IMR-90 (cell line): ENCODE results near the gene SLC9A9. TPM values are rescaled to one million over a fixed set of nuclear protein-coding genes. Genes with fewer than 3 reads are reported as not detected.

Source experiments
- ATAC-seq: fragments of 200-7000 bp; cut with Tn5 transposase; 2 replicates; pipeline ENCODE4 v1.9.1; 2020; ENCODE audit warnings: low read depth, mild to moderate bottlenecking, moderate library complexity
- BruUV-seq: library from RNA; stranded (reverse); fragments of 400-500 nt; replicated peaks from 2 replicates; lab custom pipeline; 2021; lab: Mats Ljungman, UMichigan
- CTCF ChIA-PET: fragments of 300-600 bp; formaldehyde crosslinking; extraction: SDS; loops from one replicate; lab custom pipeline; 2021; ENCODE audit warnings: antibody characterized with exemption; lab: Yijun Ruan, JAX
- POLR2A ChIA-PET: fragments of 300-600 bp; sonication (Branson Sonifier 250); formaldehyde crosslinking; loops from one replicate; lab custom pipeline; 2022; ENCODE audit warnings: antibody characterized with exemption; ENCODE audit not compliant: unreplicated experiment; lab: Charles Lee
- DNase-seq: peaks from one replicate; pipeline ENCODE4 v3.0.0; 2013
- H2AFZ ChIP-seq: replicated peaks from 2 replicates; pipeline ENCODE3; 2013; ENCODE audit warnings: low read length, mild to moderate bottlenecking; ENCODE audit not compliant: poor library complexity
- H2AK5ac ChIP-seq: 2 replicates; pipeline ENCODE4 v1.6.1; 2013; ENCODE audit warnings: low read depth, low read length, inconsistent platforms
- H2AK9ac ChIP-seq: replicated peaks from 2 replicates; pipeline ENCODE3; 2013; ENCODE audit warnings: mild to moderate bottlenecking, low read depth, low read length, moderate library complexity; ENCODE audit not compliant: poor library complexity
- H2BK120ac ChIP-seq: 2 replicates; pipeline ENCODE4 v1.6.1; 2013; ENCODE audit warnings: low read depth, low read length, inconsistent platforms
- H2BK15ac ChIP-seq: 3 replicates; pipeline ENCODE4 v1.6.1; 2013; ENCODE audit warnings: low read depth, low read length, inconsistent platforms
- H2BK20ac ChIP-seq: 2 replicates; pipeline ENCODE4 v1.6.1; 2013; ENCODE audit warnings: low read depth, mild to moderate bottlenecking, inconsistent platforms, low read length, moderate library complexity
- H2BK5ac ChIP-seq: 2 replicates; pipeline ENCODE4 v1.6.1; 2013; ENCODE audit warnings: mild to moderate bottlenecking, low read depth, low read length, inconsistent platforms; ENCODE audit not compliant: poor library complexity, severe bottlenecking
- H3K14ac ChIP-seq: replicated peaks from 2 replicates; pipeline ENCODE4 v1.6.1; 2013; ENCODE audit warnings: low read depth, low read length, inconsistent platforms
- H3K18ac ChIP-seq: 2 replicates; pipeline ENCODE4 v1.6.1; 2013; ENCODE audit warnings: low read depth, low read length, control low read depth
- H3K23ac ChIP-seq: 2 replicates; pipeline ENCODE4 v1.6.1; 2013; ENCODE audit warnings: low read depth, low read length, inconsistent platforms
- H3K27ac ChIP-seq: 2 replicates; pipeline ENCODE4 v1.5.1; 2013; ENCODE audit warnings: mild to moderate bottlenecking, control low read depth, low read length; ENCODE audit not compliant: insufficient read depth
- H3K27me3 ChIP-seq: 2 replicates; pipeline ENCODE4 v1.6.1; 2013; ENCODE audit warnings: low read length; ENCODE audit not compliant: control insufficient read depth, insufficient read depth
- H3K36me3 ChIP-seq: 2 replicates; pipeline ENCODE4 v1.6.1; 2013; ENCODE audit warnings: low read length, mixed read lengths; ENCODE audit not compliant: control insufficient read depth, insufficient read depth
- H3K4ac ChIP-seq: 2 replicates; pipeline ENCODE4 v1.6.1; 2013; ENCODE audit warnings: low read depth, low read length, inconsistent platforms
- H3K4me1 ChIP-seq: 2 replicates; pipeline ENCODE4 v1.6.1; 2013; ENCODE audit warnings: low read length, mixed read lengths; ENCODE audit not compliant: control insufficient read depth, insufficient read depth
- H3K4me2 ChIP-seq: 2 replicates; pipeline ENCODE4 v1.6.1; 2013; ENCODE audit warnings: low read depth, mild to moderate bottlenecking, control low read depth, low read length, moderate library complexity
- H3K4me3 ChIP-seq: 2 replicates; pipeline ENCODE4 v1.5.1; 2013; ENCODE audit warnings: low read depth, mild to moderate bottlenecking, control low read depth, low read length, moderate library complexity; ENCODE audit not compliant: insufficient read depth
- H3K56ac ChIP-seq: 2 replicates; pipeline ENCODE4 v1.6.1; 2013; ENCODE audit warnings: low read length, inconsistent platforms; ENCODE audit not compliant: insufficient read depth; ENCODE audit errors: extremely low read depth
- H3K79me1 ChIP-seq, 2 experiments: 2 replicates each; pipeline ENCODE4 v1.6.1; 2013; ENCODE audit warnings: low read length in 2 of 2, inconsistent platforms in 1 of 2, low read depth in 1 of 2
- H3K9ac ChIP-seq: 2 replicates; pipeline ENCODE4 v1.6.1; 2013; ENCODE audit warnings: low read depth, low read length, control low read depth
- H3K9me1 ChIP-seq: 2 replicates; pipeline ENCODE4 v1.6.1; 2013; ENCODE audit warnings: low read length, inconsistent platforms; ENCODE audit not compliant: insufficient read depth
- H3K9me3 ChIP-seq: 2 replicates; pipeline ENCODE4 v1.6.1; 2013; ENCODE audit warnings: low read length; ENCODE audit not compliant: control insufficient read depth, insufficient read depth
- H4K20me1 ChIP-seq: 2 replicates; pipeline ENCODE4 v1.6.1; 2013; ENCODE audit warnings: low read length, inconsistent platforms; ENCODE audit not compliant: insufficient read depth
- H4K5ac ChIP-seq: 2 replicates; pipeline ENCODE4 v1.6.1; 2013; ENCODE audit warnings: mild to moderate bottlenecking, low read depth, low read length, control low read depth
- H4K8ac ChIP-seq, 2 experiments: 2 replicates each; pipeline ENCODE4 v1.6.1; 2013; ENCODE audit warnings: low read depth in 2 of 2, low read length in 2 of 2, control low read depth in 1 of 2, inconsistent platforms in 1 of 2
- H4K91ac ChIP-seq: 2 replicates; pipeline ENCODE4 v1.6.1; 2013; ENCODE audit warnings: low read depth, low read length, inconsistent platforms; ENCODE audit not compliant: insufficient read depth
- BHLHE40 ChIP-seq: fragments of 150-350 bp; IDR thresholded peaks from 2 replicates; pipeline ENCODE4 v1.6.1; 2016; ENCODE audit warnings: mild to moderate bottlenecking, low read depth, low read length
- CEBPB ChIP-seq: IDR thresholded peaks from 2 replicates; pipeline ENCODE4 v1.6.1; 2012; ENCODE audit warnings: low read depth, low read length, improper control_type of control experiment
- CHD1 ChIP-seq: IDR thresholded peaks from 2 replicates; pipeline ENCODE4 v1.6.1; 2012; ENCODE audit warnings: low read depth, low read length, improper control_type of control experiment
- ELK1 ChIP-seq: fragments of 150-350 bp; IDR thresholded peaks from 2 replicates; pipeline ENCODE4 v1.6.1; 2016; ENCODE audit warnings: low read depth, mild to moderate bottlenecking, low read length, moderate library complexity, borderline replicate concordance
- FOS ChIP-seq: fragments of 150-350 bp; IDR thresholded peaks from 2 replicates; pipeline ENCODE4 v1.6.1; 2016; ENCODE audit warnings: low read depth, low read length
- MAFK ChIP-seq: IDR thresholded peaks from 2 replicates; pipeline ENCODE4 v1.6.1; 2012; ENCODE audit warnings: low read depth, low read length, improper control_type of control experiment
- MAZ ChIP-seq: IDR thresholded peaks from 2 replicates; pipeline ENCODE4 v1.6.1; 2012; ENCODE audit warnings: low read depth, mild to moderate bottlenecking, low read length, improper control_type of control experiment, moderate library complexity, borderline replicate concordance
- MXI1 ChIP-seq: IDR thresholded peaks from 2 replicates; pipeline ENCODE4 v1.6.1; 2012; ENCODE audit warnings: low read depth, mild to moderate bottlenecking, low read length, moderate library complexity, borderline replicate concordance
- NFE2L2 ChIP-seq: fragments of 150-350 bp; IDR thresholded peaks from 2 replicates; pipeline ENCODE4 v1.6.1; 2016; ENCODE audit warnings: low read depth, mild to moderate bottlenecking, low read length
- RAD21 ChIP-seq: IDR thresholded peaks from 2 replicates; pipeline ENCODE4 v1.6.1; 2012; ENCODE audit warnings: low read length, improper control_type of control experiment
- RCOR1 ChIP-seq: IDR thresholded peaks from 2 replicates; pipeline ENCODE4 v1.6.1; 2012; ENCODE audit warnings: mild to moderate bottlenecking, low read length, improper control_type of control experiment; ENCODE audit not compliant: insufficient replicate concordance
- SMC3 ChIP-seq: fragments of 150-350 bp; IDR thresholded peaks from 2 replicates; pipeline ENCODE4 v1.6.1; 2016; ENCODE audit warnings: low read depth, mild to moderate bottlenecking, antibody characterized with exemption, low read length, moderate library complexity
- WGBS, 2 experiments: methylation state at CpG; one replicate each; pipeline versions ENCODE4 v1.1.5 to v1.1.7; 2013; ENCODE audit warnings: missing lambda C conversion rate in 2 of 2; ENCODE audit not compliant: insufficient read length in 1 of 2; ENCODE audit errors: extremely low coverage in 2 of 2; 5-methylcytosine and 5-hydroxymethylcytosine counted together
- dilution Hi-C: fragments of 300-500 bp; cut with HindIII; formaldehyde crosslinking; loops from one replicate; pipeline ENCODE4 v1.14.3; 2018; ENCODE audit warnings: low sequenced_read_pairs; ENCODE audit not compliant: unreplicated experiment
- in situ Hi-C: fragments of 300-500 bp; cut with MboI; formaldehyde crosslinking; loops from 3 replicates; pipeline ENCODE4 v1.14.3; 2019; ENCODE audit warnings: low sequenced_read_pairs, inconsistent platforms, mixed read lengths
- intact Hi-C: fragments of 100-400 bp; cut with micrococcal nuclease; formaldehyde crosslinking; loops from 2 replicates; pipeline ENCODE4 v1.10.0; 2022
- polyA plus RNA-seq, 3 experiments: library from polyadenylated mRNA; depleted of rRNA; stranded (reverse); fragments of >200 nt; gene quantifications; 2 replicates each; pipeline ENCODE4 v1.2.3, GENCODE V29; 2012; ENCODE audit warnings: low replicate concordance in 1 of 3
- total RNA-seq: library from RNA; depleted of rRNA; stranded (reverse); fragments of >200 nt; gene quantifications from 2 replicates; pipeline ENCODE4 v1.2.3, GENCODE V29; 2012

SLC9A9 gene
- total and polyA plus RNA-seq, 2 of the 4 experiments (the other 2 are of a cell fraction), result 1.4 to 2.3 TPM

DNA sequence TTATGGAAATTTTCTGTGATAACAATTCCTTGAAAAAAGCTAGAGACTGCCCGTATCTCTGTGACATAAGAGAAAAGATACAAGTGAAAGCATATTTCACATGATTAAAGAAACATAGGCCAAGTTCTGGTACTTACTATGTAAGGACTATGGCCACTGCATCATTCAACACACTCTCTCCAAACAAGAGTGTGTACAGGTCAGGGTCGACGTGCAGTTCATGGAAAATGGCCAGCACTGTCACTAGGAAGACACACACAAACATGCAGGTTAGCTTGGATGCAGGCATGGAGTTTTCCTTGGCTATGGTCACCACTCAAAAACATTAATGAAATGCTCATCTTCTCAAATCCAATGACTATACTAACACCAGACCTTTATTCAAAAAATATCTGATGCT lies 196.2 kb downstream of the SLC9A9 start:
- Histone ChIP-seq H2BK20ac (no peak overlapping the region), H3K36me3 (no peaks in the 10 kb centered on the region), H3K23ac (no peak overlapping the region), H2AK5ac (no peak overlapping the region), H3K9ac (no peak overlapping the region), H3K4me1 (no peaks in the 10 kb centered on the region), H2AFZ (no peak overlapping the region), H3K27ac (no peak overlapping the region), H3K4me3 (no peak overlapping the region), H2BK120ac (no peak overlapping the region), H2BK5ac (no peak overlapping the region), H4K5ac (no peak overlapping the region), H3K56ac (no peak overlapping the region), H4K20me1 (no peaks in the 10 kb centered on the region), H3K79me1 (no peaks in the 10 kb centered on the region), H2BK15ac (no peak overlapping the region), H3K4me2 (no peak overlapping the region), H3K14ac (no peak overlapping the region), H3K9me3 (no peaks in the 10 kb centered on the region), H3K18ac (no peak overlapping the region), H3K9me1 (no peaks in the 10 kb centered on the region), H3K4ac (no peak overlapping the region), H3K27me3 (no peaks in the 10 kb centered on the region), H4K8ac (no peak overlapping the region), H2AK9ac (no peak overlapping the region), H4K91ac (no peak overlapping the region)
- TF ChIP-seq RAD21 (no peak), CHD1 (no peak), SMC3 (no peak), MXI1 (no peak), FOS (no peak), MAFK (no peak), MAZ (no peak), CEBPB (no peak), ELK1 (no peak), BHLHE40 (no peak), RCOR1 (no peak), NFE2L2 (no peak)
- intact Hi-C loops, result no loop called here
- in situ Hi-C loops, result loop anchor here (10.0 kb wide), 1 partner anchor 547 kb away; no protein-coding TSS in a partner anchor
- CTCF ChIA-PET, result interaction anchor here (0.6 kb wide), 1 partner anchor 147 kb away, joined by 3 read pairs; no protein-coding TSS in a partner anchor
- POLR2A ChIA-PET, result no interaction called here
- dilution Hi-C loops, result no loop called here
- DNase-seq, result no peak
- no TSS peak for BruUV-seq
- no CpG with 5 or more reads among the region's 3 CpGs for WGBS, 2 experiments
- ATAC-seq, result no peak
